GM12801 (cell line): Measurements from ENCODE around the gene TRAFD1.

Experiments used
- CTCF ChIP-seq: IDR thresholded peaks from one replicate; pipeline ENCODE4 v1.5.1; 2011; ENCODE audit warnings: control low read depth; ENCODE audit not compliant: insufficient read length; ENCODE audit errors: extremely low read depth

The TRAFD1 gene

GRCh38 chr12:112169161-112169872 lies 44.0 kb downstream of the TRAFD1 start:
- TF ChIP-seq CTCF, result no peak

GRCh38 chr12:112169966-112170365 lies 44.6 kb downstream of the TRAFD1 start:
- TF ChIP-seq CTCF, result no peak

GRCh38 chr12:112170376-112170775 lies 45.0 kb downstream of the TRAFD1 start:
- no peak for TF ChIP-seq CTCF

GRCh38 chr12:112170971-112171596 lies 45.7 kb downstream of the TRAFD1 start:
- no peak for TF ChIP-seq CTCF

- TF ChIP-seq CTCF, result no peak
Observed at GRCh38 chr12:112172556-112173324, 47.4 kb downstream of the TRAFD1 start.

GRCh38 chr12:112175361-112176155 lies 50.2 kb downstream of the TRAFD1 start:
- no peak for TF ChIP-seq CTCF
